ENCODE data around the gene PTGIS.
"Not testable (repeated sequence)": the region's sequence is repeated elsewhere in the genome, so short reads cannot be mapped to it uniquely, and the experiment has no call there.

Gene PTGIS

DNA sequence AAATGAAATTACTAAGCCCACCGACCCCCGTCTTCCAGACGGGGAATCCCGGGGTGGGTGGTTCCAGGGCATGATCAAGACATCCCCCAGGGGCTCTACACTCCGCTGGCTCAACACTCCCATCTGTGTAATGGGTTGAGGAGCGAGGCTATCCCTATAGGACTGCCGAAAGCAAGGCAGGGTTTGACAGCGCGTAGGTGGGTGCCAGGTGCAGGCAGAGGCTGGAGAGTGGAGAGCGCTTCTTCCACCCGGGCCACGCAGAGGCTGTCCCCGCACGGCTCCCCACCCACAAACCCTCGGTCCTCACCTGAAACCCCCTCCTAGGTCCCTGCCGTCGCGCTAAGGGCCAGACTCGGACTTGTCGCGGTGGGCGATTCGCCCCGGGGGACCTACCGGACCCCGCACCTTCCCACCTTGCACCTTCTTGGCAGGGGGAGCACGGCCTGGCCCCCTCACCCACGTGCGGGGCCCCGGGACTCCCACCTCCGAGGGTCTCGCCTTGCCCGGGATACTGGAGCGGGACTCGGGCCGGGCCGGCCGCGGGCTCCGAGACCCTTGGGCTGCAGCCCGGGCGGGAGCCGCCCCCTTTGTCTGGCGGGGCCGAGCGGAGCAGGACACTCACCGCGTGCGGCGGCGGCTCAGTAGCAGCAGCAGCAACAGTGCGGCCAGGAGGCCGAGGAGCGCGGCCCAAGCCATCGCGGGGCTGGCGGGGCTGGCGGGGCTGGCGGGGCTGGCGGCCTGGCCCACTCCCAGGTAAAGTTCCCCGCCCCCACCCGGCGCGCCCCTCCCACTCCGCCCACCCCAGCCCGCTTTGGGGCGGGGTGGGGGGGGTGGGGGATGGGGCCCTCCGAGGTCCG lies at the start of gene PTGIS:
Gene PTGIS, minus strand, starts transcription at position 717 of the 857 bp plus-strand sequence. Its CDS starts 21 bp downstream, at position 696.
- ChIA-PET CTCF (no interaction called here), POLR2A (no interaction called here)
- no peak for DNase-seq (ENCODE audit: extremely low spot score)
- no peak for TF ChIP-seq TARDBP (IDR thresholded peaks at IDR 0.05)

DNA sequence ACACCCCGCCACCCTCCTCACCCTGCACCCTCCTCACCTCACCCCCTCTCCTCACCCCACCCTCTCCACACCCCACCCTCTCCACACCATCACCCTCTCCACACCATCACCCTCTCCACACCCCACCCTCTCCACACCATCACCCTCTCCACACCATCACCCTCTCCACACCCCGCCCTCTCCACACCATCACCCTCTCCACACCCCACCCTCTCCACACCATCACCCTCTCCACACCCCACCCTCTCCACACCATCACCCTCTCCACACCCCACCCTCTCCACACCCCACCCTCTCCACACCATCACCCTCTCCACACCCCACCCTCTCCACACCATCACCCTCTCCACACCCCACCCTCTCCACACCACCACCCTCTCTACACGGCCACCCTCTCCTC lies 49.5 kb upstream of the PTGIS start:
- DNase-seq (ENCODE audit: extremely low spot score); POLR2A ChIA-PET; CTCF ChIA-PET: not testable (repeated sequence)

DNA sequence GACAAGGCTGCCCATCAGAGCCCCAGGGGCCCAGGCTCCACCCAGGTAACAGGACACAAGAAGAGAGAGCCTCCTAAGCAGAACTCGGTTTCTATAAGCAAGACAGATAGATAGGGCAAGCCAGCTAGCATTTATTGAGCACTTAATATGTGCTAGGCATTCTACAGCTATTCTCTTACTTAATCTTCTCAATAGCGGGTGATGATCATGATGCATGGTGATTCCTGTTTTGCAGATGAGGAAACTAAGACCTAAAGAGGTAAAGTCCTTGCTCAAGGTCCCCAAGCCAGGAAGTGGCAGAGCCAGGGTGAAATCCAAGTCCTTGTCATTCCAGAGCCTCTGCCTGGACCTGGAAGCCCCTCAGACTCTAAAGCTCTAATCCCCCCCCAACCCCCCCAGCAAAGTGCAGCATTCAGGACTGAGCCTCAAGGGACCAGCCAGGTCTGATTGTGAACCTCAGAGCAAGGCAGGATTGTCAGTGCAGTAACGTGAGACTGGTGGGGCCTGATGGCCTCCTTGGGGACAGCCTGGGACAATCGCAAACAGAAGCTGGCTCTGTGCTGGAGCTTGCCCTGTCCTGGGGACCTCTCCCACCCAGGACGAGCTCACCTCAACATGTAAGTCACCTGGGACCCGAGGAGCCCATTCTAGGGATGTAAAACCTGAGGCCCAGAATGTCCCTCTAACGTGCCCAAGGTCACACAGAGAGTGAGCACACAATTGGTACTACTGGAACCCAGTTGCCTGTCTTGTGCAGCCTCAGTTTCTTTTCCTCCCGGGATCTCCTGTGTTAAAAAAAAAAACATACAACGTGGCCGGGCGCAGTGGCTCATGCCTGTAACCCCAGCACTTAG lies 48.4 kb upstream of the PTGIS start:
- DNase-seq (ENCODE audit: extremely low spot score) = no peak
- CTCF ChIA-PET = interaction anchor here (0.7 kb wide), 1 partner anchor 28 kb away, joined by 4 read pairs; no protein-coding TSS in a partner anchor
- no peak for TF ChIP-seq HDGF (IDR thresholded peaks at IDR 0.05; ENCODE audit: borderline replicate concordance)
- no peak for TF ChIP-seq SUZ12 (IDR thresholded peaks at IDR 0.05)
- TF ChIP-seq L3MBTL2 (conservative IDR thresholded peaks at IDR 0.05) = no peak
- no peak for TF ChIP-seq ARNT (IDR thresholded peaks at IDR 0.05)
- TF ChIP-seq, protein P1, sequence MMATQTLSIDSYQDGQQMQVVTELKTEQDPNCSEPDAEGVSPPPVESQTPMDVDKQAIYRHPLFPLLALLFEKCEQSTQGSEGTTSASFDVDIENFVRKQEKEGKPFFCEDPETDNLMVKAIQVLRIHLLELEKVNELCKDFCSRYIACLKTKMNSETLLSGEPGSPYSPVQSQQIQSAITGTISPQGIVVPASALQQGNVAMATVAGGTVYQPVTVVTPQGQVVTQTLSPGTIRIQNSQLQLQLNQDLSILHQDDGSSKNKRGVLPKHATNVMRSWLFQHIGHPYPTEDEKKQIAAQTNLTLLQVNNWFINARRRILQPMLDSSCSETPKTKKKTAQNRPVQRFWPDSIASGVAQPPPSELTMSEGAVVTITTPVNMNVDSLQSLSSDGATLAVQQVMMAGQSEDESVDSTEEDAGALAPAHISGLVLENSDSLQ (IDR thresholded peaks at IDR 0.05) = no peak
- TF ChIP-seq ZNF384 (IDR thresholded peaks at IDR 0.05) = no peak
- no peak for TF ChIP-seq ELF4 (IDR thresholded peaks at IDR 0.05)
- no peak for TF ChIP-seq SP1 (IDR thresholded peaks at IDR 0.05)
- no peak for TF ChIP-seq LEF1 (IDR thresholded peaks at IDR 0.05; ENCODE audit: borderline replicate concordance)
- TF ChIP-seq FOXA1 (IDR thresholded peaks at IDR 0.05) = no peak
- no peak for TF ChIP-seq FOXK2 (IDR thresholded peaks at IDR 0.05)
- TF ChIP-seq FOXM1 (IDR thresholded peaks at IDR 0.05; ENCODE audit: borderline replicate concordance) = no peak
- POLR2A ChIA-PET = no interaction called here

DNA sequence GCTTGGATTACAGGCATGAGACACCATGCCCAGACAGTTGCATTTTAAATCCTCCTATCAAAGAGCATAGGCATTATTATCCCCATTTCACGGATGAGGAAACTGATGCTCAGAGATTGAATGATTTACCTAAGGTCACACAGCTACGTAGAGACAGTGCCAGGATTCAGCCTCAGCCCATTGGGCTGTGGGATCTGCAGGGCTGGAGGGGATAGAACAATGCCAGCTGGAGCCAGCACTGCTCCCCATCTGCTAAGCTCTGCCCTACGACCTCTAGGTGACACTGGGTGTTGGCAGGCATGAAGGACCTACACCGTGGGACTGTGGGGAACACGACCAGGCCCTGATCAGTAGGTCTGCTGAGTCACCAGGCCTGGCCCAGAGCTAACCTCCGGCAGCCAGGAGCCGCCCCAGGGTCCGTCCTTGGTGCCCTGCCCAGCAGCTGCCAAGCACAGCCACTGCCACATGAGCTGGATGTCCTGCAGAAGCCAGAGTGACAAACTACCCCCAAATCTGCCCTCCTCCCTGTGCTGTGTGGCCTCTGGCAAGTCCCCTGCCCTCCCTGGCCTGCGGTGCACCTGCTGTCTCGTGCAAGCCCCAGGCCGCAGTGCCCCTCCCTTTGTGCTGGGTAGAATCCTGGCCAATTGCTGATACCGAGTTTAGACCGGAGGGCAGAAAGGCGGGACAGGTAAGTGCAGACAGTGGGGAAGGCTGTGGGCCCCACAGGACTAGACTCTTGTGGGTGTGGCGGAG lies 47.6 kb upstream of the PTGIS start:
- POLR2A ChIA-PET = no interaction called here
- TF ChIP-seq, protein P1 (IDR thresholded peaks at IDR 0.05) = no peak
- TF ChIP-seq FOXK2 (IDR thresholded peaks at IDR 0.05) (no peak), TARDBP (IDR thresholded peaks at IDR 0.05) (no peak), FOXM1 (IDR thresholded peaks at IDR 0.05; ENCODE audit: borderline replicate concordance) (no peak), BHLHE40 (IDR thresholded peaks at IDR 0.05; ENCODE audit: borderline replicate concordance) (no peak), LEF1 (IDR thresholded peaks at IDR 0.05; ENCODE audit: borderline replicate concordance) (no peak), SUZ12 (IDR thresholded peaks at IDR 0.05) (no peak), ZNF384 (IDR thresholded peaks at IDR 0.05) (no peak), CTBP1 (IDR thresholded peaks at IDR 0.05; ENCODE audit: borderline replicate concordance) (no peak), FOXA1 (IDR thresholded peaks at IDR 0.05) (no peak), HDGF (IDR thresholded peaks at IDR 0.05; ENCODE audit: borderline replicate concordance) (no peak), ARNT (IDR thresholded peaks at IDR 0.05) (no peak), NFRKB (IDR thresholded peaks at IDR 0.05) (no peak), ELF4 (IDR thresholded peaks at IDR 0.05) (no peak), SP1 (IDR thresholded peaks at IDR 0.05) (no peak), L3MBTL2 (conservative IDR thresholded peaks at IDR 0.05) (no peak)
- CTCF ChIA-PET = interaction anchor here (0.6 to 0.7 kb wide), 3 partner anchors 14 to 169 kb away, joined by 3 to 4 read pairs (median 3); no protein-coding TSS in a partner anchor
- DNase-seq (ENCODE audit: extremely low spot score) = no peak

DNA sequence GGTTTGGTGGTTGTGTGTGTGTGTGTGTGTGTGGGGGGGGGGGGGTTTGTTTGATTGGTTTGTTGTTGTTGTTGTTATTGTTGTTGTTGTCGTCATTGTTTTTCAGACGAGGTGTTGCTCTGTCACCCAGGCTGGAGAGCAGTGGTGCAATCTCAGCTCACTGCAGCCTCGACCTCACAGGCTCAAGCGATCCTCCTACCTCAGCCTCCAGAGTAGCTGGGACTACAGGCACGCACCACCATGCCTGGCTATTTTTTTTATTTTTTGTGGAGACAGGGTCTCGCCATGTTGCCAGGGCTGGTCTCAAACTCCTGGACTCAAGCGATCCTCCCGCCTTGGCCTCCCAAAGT lies 47.1 kb upstream of the PTGIS start:
- CTCF ChIA-PET = interaction anchor here (0.6 kb wide), 2 partner anchors 15 to 170 kb away, joined by 3 read pairs; no protein-coding TSS in a partner anchor
- POLR2A ChIA-PET; DNase-seq (ENCODE audit: extremely low spot score): not testable (repeated sequence)

DNA sequence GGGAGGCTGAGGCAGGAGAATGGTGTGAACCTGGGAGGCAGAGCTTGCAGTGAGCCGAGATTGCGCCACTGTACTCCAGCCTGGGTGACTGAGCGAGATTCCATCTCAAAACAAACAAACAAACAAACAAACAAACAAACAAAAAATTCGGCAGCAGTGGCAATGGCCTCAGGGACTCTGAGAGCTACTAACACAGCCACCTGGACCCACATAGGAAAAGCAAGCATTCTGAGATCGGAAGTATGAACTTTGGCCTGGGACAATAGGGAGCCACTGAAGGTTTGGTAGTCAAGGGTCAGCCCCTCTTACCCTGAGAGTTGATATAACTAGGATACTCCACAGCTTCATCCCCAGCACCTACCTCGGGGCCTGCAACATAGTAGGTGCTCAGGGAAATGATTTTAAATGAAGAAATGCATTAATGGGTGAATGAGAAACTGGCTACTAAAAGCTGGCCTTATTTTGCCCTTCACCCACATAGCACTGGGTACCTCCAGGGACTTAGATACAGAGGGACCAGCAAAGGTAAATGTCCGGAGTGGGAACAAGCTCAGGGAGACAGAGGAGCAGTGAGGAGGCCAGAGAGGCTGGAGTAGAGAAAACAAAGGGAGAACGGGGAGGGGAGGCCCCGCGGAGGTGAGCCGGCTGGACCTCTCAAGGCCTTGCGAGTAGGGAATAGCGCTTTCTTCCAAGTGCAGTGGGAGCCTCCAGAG lies 46.6 kb upstream of the PTGIS start:
- ChIA-PET POLR2A (no interaction called here), CTCF (no interaction called here)
- no peak for TF ChIP-seq SUZ12 (IDR thresholded peaks at IDR 0.05)
- TF ChIP-seq TARDBP (IDR thresholded peaks at IDR 0.05) = no peak
- TF ChIP-seq SP1 (IDR thresholded peaks at IDR 0.05) = no peak
- no peak for TF ChIP-seq FOXK2 (IDR thresholded peaks at IDR 0.05)

More for the DNA sequence above, 46.6 kb upstream of the PTGIS start:
- no peak for DNase-seq (ENCODE audit: extremely low spot score)

Data from HEK293T (cell line).